ENCODE results near the gene DAB2. TPM values are rescaled to one million over a fixed set of nuclear protein-coding genes. Genes with fewer than 3 reads are reported as not detected.

The DAB2 gene
- total and polyA plus RNA-seq, 2 of the 8 experiments (the other 6 are each of a cell fraction or from before 2014, with no cell fraction given) = 2.6 to 4.9 TPM

GRCh38 chr5:39465843-39466242, 41.1 kb upstream of the DAB2 start:
- Histone ChIP-seq H2BK12ac (ENCODE audit: low read depth, low read length) (no peak overlapping the region), H2AK5ac (ENCODE audit: low read depth, low read length) (no peak overlapping the region), H3K27ac (ENCODE audit: low read depth, low read length) (no peak overlapping the region), H3K14ac (ENCODE audit: insufficient read length) (no peak overlapping the region), H2AFZ (ENCODE audit: low read length) (no peak overlapping the region), H3K4me1 (replicated peaks in 1 of 4; ENCODE audit: control insufficient read depth in 3 of 4, insufficient read depth in 4 of 4, low read length in 3 of 4) (no peaks in the 10 kb centered on the region), H3K9me3 (ENCODE audit: insufficient read depth in 2 of 2, low read depth in 1 of 2, low read length in 1 of 2) (no peaks in the 10 kb centered on the region), H3K79me1 (ENCODE audit: low read depth, low read length) (no peaks in the 10 kb centered on the region), H4K5ac (ENCODE audit: insufficient read length, low read depth, low read length) (no peak overlapping the region), H4K20me1 (replicated peaks in 1 of 2; ENCODE audit: control insufficient read depth in 1 of 2, insufficient read depth in 2 of 2, low read length in 2 of 2) (no peaks in the 10 kb centered on the region), H3K4ac (replicated peaks; ENCODE audit: insufficient read length, low read depth, low read length) (no peak overlapping the region), H3K23me2 (ENCODE audit: low read depth, low read length) (no peaks in the 10 kb centered on the region), H3K79me2 (ENCODE audit: control insufficient read depth in 1 of 2, insufficient read depth in 2 of 2, low read length in 2 of 2) (no peaks in the 10 kb centered on the region), H3K9ac (replicated peaks in 1 of 4; ENCODE audit: extremely low read depth in 1 of 4, low read depth in 3 of 4, low read length in 3 of 4) (no peak overlapping the region), H3K27me3 (replicated peaks in 1 of 4; ENCODE audit: control insufficient read depth in 3 of 4, extremely low read depth in 1 of 4, insufficient read depth in 3 of 4, low read length in 3 of 4) (no peaks in the 10 kb centered on the region), H2BK20ac (ENCODE audit: low read length) (no peak overlapping the region), H3K4me2 (ENCODE audit: insufficient read depth in 1 of 2, low read depth in 2 of 2, low read length in 2 of 2) (no peak overlapping the region), H3K18ac (ENCODE audit: extremely low read depth, low read length) (no peak overlapping the region), H2BK15ac (ENCODE audit: low read length) (no peak overlapping the region), H2BK120ac (replicated peaks; ENCODE audit: low read depth, low read length) (no peak overlapping the region), H2BK5ac (ENCODE audit: low read depth, low read length) (no peak overlapping the region), H3K56ac (replicated peaks; ENCODE audit: insufficient read length, low read depth, low read length) (no peak overlapping the region), H4K91ac (replicated peaks; ENCODE audit: insufficient read length, low read length) (no peak overlapping the region), H3K23ac (ENCODE audit: insufficient read length) (no peak overlapping the region), H4K8ac (ENCODE audit: extremely low read depth, insufficient read depth, low read length) (no peak overlapping the region), H3K36me3 (ENCODE audit: control insufficient read depth in 2 of 4, insufficient read depth in 4 of 4, low read length in 3 of 4) (no peaks in the 10 kb centered on the region), H3K4me3 (ENCODE audit: extremely low read depth in 1 of 4, insufficient read depth in 2 of 4, low read depth in 3 of 4, low read length in 4 of 4) (no peak overlapping the region)
- FAIRE-seq (no peak), DNase-seq (ENCODE audit: low read depth in 1 of 2, low spot score in 2 of 2) (no peak)
- WGBS, 2 experiments (ENCODE audit: extremely low coverage in 1 of 2, insufficient coverage in 1 of 2, insufficient read length in 1 of 2, insufficient replicate concordance in 2 of 2, low coverage in 1 of 2, low lambda C conversion rate in 2 of 2, missing lambda C conversion rate in 1 of 2) = 88% methylated on average over 2 of the region's 2 CpGs; no CpG with 5 or more reads in 1 of the 2 experiments
- TF ChIP-seq CTCF (IDR thresholded peaks at IDR 0.05; ENCODE audit: control extremely low read depth in 1 of 3, insufficient read depth in 1 of 3, low read depth in 1 of 3, low read length in 3 of 3) = no peak
- no peak for TF ChIP-seq KDM1A (IDR thresholded peaks at IDR 0.05; ENCODE audit: borderline replicate concordance, low read length)
- no peak for TF ChIP-seq FOSL1 (IDR thresholded peaks at IDR 0.05; ENCODE audit: insufficient read depth, low read depth, low read length)
- TF ChIP-seq MAFK (IDR thresholded peaks at IDR 0.05; ENCODE audit: low read depth, low read length) = no peak
- no peak for TF ChIP-seq JUND (IDR thresholded peaks at IDR 0.05; ENCODE audit: low read length)
- TF ChIP-seq NANOG (IDR thresholded peaks at IDR 0.05; ENCODE audit: insufficient read depth, low read depth, low read length, poor library complexity, severe bottlenecking) = no peak
- no peak for TF ChIP-seq SIN3A (conservative IDR thresholded peaks at IDR 0.05 in 1 of 2, IDR thresholded peaks at IDR 0.05 in 1 of 2; ENCODE audit: low read depth in 1 of 2, low read length in 2 of 2)
- ChIA-PET CTCF (ENCODE audit: partially characterized antibody) (interaction anchor here (0.9 to 1.6 kb wide), 2 partner anchors 81 to 90 kb away, joined by 3 to 5 read pairs; no protein-coding TSS in a partner anchor), POLR2A (ENCODE audit: partially characterized antibody) (interaction anchor here (1.4 kb wide), 1 partner anchor 41 kb away, joined by 3 read pairs; the partner anchor contains the start of gene DAB2)
